K562 treated with DMSO at 1 percent for 24 hours (cell line): ENCODE measurements around the gene ETDB. TPM values are rescaled to one million over a fixed set of nuclear protein-coding genes. Genes with fewer than 3 reads are reported as not detected.

Experiments used
- total RNA-seq: library from RNA; unstranded; fragments of 300-600 nt; gene quantifications from 2 replicates; pipeline ENCODE4 v1.2.3, GENCODE V29; 2022; ENCODE audit warnings: low read depth; ENCODE audit not compliant: insufficient read depth

ETDB gene
- not detected in 2 replicates for total RNA-seq

GRCh38 chrX:135120056-135120576, at the start of gene ETDB:
Gene ETDB (minus strand): TSS chrX:135120526. CDS start chrX:135119261, 1,265 bp downstream.

Other genes starting within 250 kb of the ETDB start
- gene MOSPD1, start 205.3 kb downstream of the ETDB start, total RNA-seq: 16.6 and 18.1 TPM in 2 replicates
- gene SMIM10, start 129.5 kb downstream of the ETDB start, total RNA-seq: 11.6 and 12.1 TPM in 2 replicates
- gene RTL8B, start 98.0 kb downstream of the ETDB start, total RNA-seq: 1.6 and 2.0 TPM in 2 replicates
- 207 and 233 TPM in 2 replicates for gene RTL8C, start 88.2 kb downstream of the ETDB start, total RNA-seq
- gene RTL8A, start 68.4 kb downstream of the ETDB start, total RNA-seq: 208 and 221 TPM in 2 replicates
- gene SMIM10L2B, start 21.8 kb downstream of the ETDB start, total RNA-seq: 0.57 TPM in 1 of 2 replicates, not detected in the other
- 35.4 and 40.7 TPM in 2 replicates for gene CT55, start 50.9 kb upstream of the ETDB start, total RNA-seq
- not detected in 2 replicates for gene ETDA, start 131.5 kb upstream of the ETDB start, total RNA-seq
- gene ETDC, start 189.0 kb upstream of the ETDB start, total RNA-seq: not detected in 2 replicates
- gene ZNF75D, start 223.6 kb upstream of the ETDB start, total RNA-seq: 4.0 and 6.0 TPM in 2 replicates
- 1.4 TPM in 2 replicates for gene ZNF449, start 224.3 kb upstream of the ETDB start, total RNA-seq